Measurements from ENCODE around the gene UNC93B1. TPM values are rescaled to one million over a fixed set of nuclear protein-coding genes. Genes with fewer than 3 reads are reported as not detected.

The UNC93B1 gene
- total and polyA plus RNA-seq, 2 of the 8 experiments (the other 6 are each of a cell fraction or from before 2014, with no cell fraction given) = 18.9 to 34.3 TPM

DNA sequence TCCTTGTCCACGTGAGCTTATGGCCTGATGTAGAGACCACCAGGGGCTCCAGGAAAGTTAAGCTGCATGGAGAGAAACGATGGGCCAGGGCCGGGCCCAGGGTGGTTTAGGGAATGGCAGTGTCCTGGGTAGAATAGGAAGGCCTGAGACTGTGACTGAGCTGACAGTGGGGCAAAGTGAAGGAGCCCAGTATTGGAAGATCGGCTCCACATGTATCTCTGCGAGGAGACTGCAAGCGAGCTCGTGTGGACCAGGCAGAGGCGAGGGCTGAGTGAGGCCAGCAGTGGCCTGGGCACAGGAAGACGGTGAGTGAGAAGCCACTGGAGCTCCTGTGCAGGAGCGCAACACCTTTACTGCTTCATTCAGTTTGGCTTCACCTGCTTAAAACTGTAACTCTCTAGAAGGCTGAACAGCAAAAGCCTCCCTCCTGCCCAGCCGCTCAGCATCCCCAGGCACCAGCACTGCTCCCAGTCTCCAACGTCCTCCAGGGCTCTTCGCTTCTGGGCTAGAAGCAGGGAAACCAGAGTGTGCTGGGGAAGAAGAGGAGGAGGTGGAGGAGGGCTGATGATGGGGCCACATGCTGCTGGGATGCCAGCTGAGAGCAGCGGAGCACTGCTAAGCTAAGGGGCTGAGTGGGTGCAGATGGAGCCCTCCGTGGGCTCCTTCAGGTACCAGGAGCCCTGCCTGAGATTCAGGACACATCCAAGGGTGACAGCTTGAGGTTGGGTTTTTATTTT lies 48.4 kb upstream of the UNC93B1 start:
- no peak overlapping the region for H4K5ac ChIP-seq (ENCODE audit: insufficient read length, low read depth, low read length)
- FAIRE-seq = no peak

More for the DNA sequence above, 48.4 kb upstream of the UNC93B1 start:
- CTCF ChIA-PET (ENCODE audit: partially characterized antibody) = interaction anchor here (0.7 to 2.9 kb wide), 6 partner anchors 8 to 112 kb away, joined by 3 to 18 read pairs (median 4); partner anchors contain the start of gene TCIRG1
- no peak for DNase-seq (ENCODE audit: low read depth in 1 of 2, low spot score in 2 of 2)
- H3K27me3 ChIP-seq (replicated peaks in 1 of 4; ENCODE audit: control insufficient read depth in 3 of 4, extremely low read depth in 1 of 4, insufficient read depth in 3 of 4, low read length in 3 of 4) = no peaks in the 10 kb centered on the region
- no peaks in the 10 kb centered on the region for H3K9me3 ChIP-seq (ENCODE audit: insufficient read depth in 2 of 2, low read depth in 1 of 2, low read length in 1 of 2)
- H3K9ac ChIP-seq (replicated peaks in 1 of 4; ENCODE audit: extremely low read depth in 1 of 4, low read depth in 3 of 4, low read length in 3 of 4) = no peak overlapping the region
- no peak overlapping the region for H2BK20ac ChIP-seq (ENCODE audit: low read length)
- no peak overlapping the region for H3K23ac ChIP-seq (ENCODE audit: insufficient read length)
- no peak overlapping the region for H2BK12ac ChIP-seq (ENCODE audit: low read depth, low read length)
- H4K91ac ChIP-seq (replicated peaks; ENCODE audit: insufficient read length, low read length) = no peak overlapping the region
- no peaks in the 10 kb centered on the region for H3K79me2 ChIP-seq (ENCODE audit: control insufficient read depth in 1 of 2, insufficient read depth in 2 of 2, low read length in 2 of 2)
- H2AK5ac ChIP-seq (ENCODE audit: low read depth, low read length) = no peak overlapping the region
- no peaks in the 10 kb centered on the region for H3K23me2 ChIP-seq (ENCODE audit: low read depth, low read length)
- POLR2A ChIA-PET (ENCODE audit: partially characterized antibody) = interaction anchor here (1.0 to 10.8 kb wide), 18 partner anchors 7 to 173 kb away, joined by 3 to 183 read pairs (median 4); partner anchors contain the start of genes ALDH3B1, CHKA, NDUFS8 and TCIRG1
- H3K18ac ChIP-seq (ENCODE audit: extremely low read depth, low read length) = no peak overlapping the region
- H3K56ac ChIP-seq (replicated peaks; ENCODE audit: insufficient read length, low read depth, low read length) = no peak overlapping the region
- no peak overlapping the region for H3K4me3 ChIP-seq (ENCODE audit: extremely low read depth in 1 of 4, insufficient read depth in 2 of 4, low read depth in 3 of 4, low read length in 4 of 4)
- H2BK5ac ChIP-seq (ENCODE audit: low read depth, low read length) = no peak overlapping the region
- no peak overlapping the region for H2AFZ ChIP-seq (ENCODE audit: low read length)
- no peak overlapping the region for H3K14ac ChIP-seq (ENCODE audit: insufficient read length)
- peak overlapping the region; percentile 11; the same call in 1 of the 2 replicates for H4K8ac ChIP-seq (ENCODE audit: extremely low read depth, insufficient read depth, low read length)
- peaks cover 0 to 10% (median 6%) of the 10 kb centered on the region in 4 experiments; a peak in 5 of 7 replicates for H3K4me1 ChIP-seq (replicated peaks in 1 of 4; ENCODE audit: control insufficient read depth in 3 of 4, insufficient read depth in 4 of 4, low read length in 3 of 4)
- peaks cover 0 to 6% (median 3%) of the 10 kb centered on the region in 4 experiments; a peak in 3 of 8 replicates for H3K36me3 ChIP-seq (ENCODE audit: control insufficient read depth in 2 of 4, insufficient read depth in 4 of 4, low read length in 3 of 4)
- H3K4ac ChIP-seq (replicated peaks; ENCODE audit: insufficient read length, low read depth, low read length) = no peak overlapping the region
- no peak overlapping the region for H3K4me2 ChIP-seq (ENCODE audit: insufficient read depth in 1 of 2, low read depth in 2 of 2, low read length in 2 of 2)
- H3K27ac ChIP-seq (ENCODE audit: low read depth, low read length) = 0 out of 2 replicates have a peak overlapping the region, but pooled peaks have one; percentile 18
- no peak overlapping the region for H2BK15ac ChIP-seq (ENCODE audit: low read length)
- no peak overlapping the region for H2BK120ac ChIP-seq (replicated peaks; ENCODE audit: low read depth, low read length)
- peak; percentile 54 for TF ChIP-seq POLR2AphosphoS5 (IDR thresholded peaks at IDR 0.05; ENCODE audit: low read depth, low read length)
- no peak for TF ChIP-seq MAFK (IDR thresholded peaks at IDR 0.05; ENCODE audit: low read depth, low read length)
- H3K79me1 ChIP-seq (ENCODE audit: low read depth, low read length) = peaks cover 3% of the 10 kb centered on the region; the same call in 1 of the 2 replicates
- peaks cover 2 to 9% of the 10 kb centered on the region in 2 experiments for H4K20me1 ChIP-seq (replicated peaks in 1 of 2; ENCODE audit: control insufficient read depth in 1 of 2, insufficient read depth in 2 of 2, low read length in 2 of 2)
- 88% methylated on average over 14 of the region's 15 CpGs; no CpG with 5 or more reads in 1 of the 2 experiments for WGBS, 2 experiments (ENCODE audit: extremely low coverage in 1 of 2, insufficient coverage in 1 of 2, insufficient read length in 1 of 2, insufficient replicate concordance in 2 of 2, low coverage in 1 of 2, low lambda C conversion rate in 2 of 2, missing lambda C conversion rate in 1 of 2)

Measured in H1 (cell line).